Upper lobe of right lung (tissue), 1 donor: Measurements from ENCODE around the gene LMO7. TPM values are rescaled to one million over a fixed set of nuclear protein-coding genes. Genes with fewer than 3 reads are reported as not detected.

Experiments
- ATAC-seq: fragments of 200-7000 bp; cut with Tn5 transposase; one replicate; pipeline ENCODE4 v1.9.1; 2020; ENCODE audit warnings: mild to moderate bottlenecking, moderate library complexity
- DNase-seq: peaks from one replicate; pipeline ENCODE4 v3.0.0-alpha.2; 2020
- H3K27ac ChIP-seq: fragments of 200-600 bp; one replicate; pipeline ENCODE4 v1.8.0; 2022
- H3K27me3 ChIP-seq: fragments of 200-600 bp; one replicate; pipeline ENCODE4 v1.8.0; 2022; ENCODE audit warnings: mild to moderate bottlenecking
- H3K36me3 ChIP-seq: fragments of 200-600 bp; one replicate; pipeline ENCODE4 v1.8.0; 2022
- H3K4me1 ChIP-seq: fragments of 200-600 bp; one replicate; pipeline ENCODE4 v1.8.0; 2022
- H3K4me3 ChIP-seq: fragments of 200-600 bp; one replicate; pipeline ENCODE4 v1.8.0; 2022; ENCODE audit warnings: mild to moderate bottlenecking
- H3K9me3 ChIP-seq: fragments of 200-600 bp; one replicate; pipeline ENCODE4 v1.8.0; 2022
- CTCF ChIP-seq: fragments of 200-600 bp; IDR thresholded peaks from one replicate; pipeline ENCODE4 v1.8.0; 2022; ENCODE audit warnings: antibody characterized with exemption
- intact Hi-C: fragments of 100-400 bp; cut with DNase I; formaldehyde crosslinking; loops from one replicate; pipeline ENCODE4 v1.11.0; 2022
- total RNA-seq: library from RNA; stranded (reverse); fragmentation: NEBNext Ultra II Directional; extraction: Animal tissue kit (Norgen Biotek cat#: 25700); gene quantifications from one replicate; pipeline ENCODE4 v1.2.1, GENCODE V29; 2021
- donor health status: DM: no; HTN: yes; CAD: no; lungs with severe emphysema.

LMO7 gene
- total RNA-seq, 1 donor from 2014 or later: 549 TPM

DNA sequence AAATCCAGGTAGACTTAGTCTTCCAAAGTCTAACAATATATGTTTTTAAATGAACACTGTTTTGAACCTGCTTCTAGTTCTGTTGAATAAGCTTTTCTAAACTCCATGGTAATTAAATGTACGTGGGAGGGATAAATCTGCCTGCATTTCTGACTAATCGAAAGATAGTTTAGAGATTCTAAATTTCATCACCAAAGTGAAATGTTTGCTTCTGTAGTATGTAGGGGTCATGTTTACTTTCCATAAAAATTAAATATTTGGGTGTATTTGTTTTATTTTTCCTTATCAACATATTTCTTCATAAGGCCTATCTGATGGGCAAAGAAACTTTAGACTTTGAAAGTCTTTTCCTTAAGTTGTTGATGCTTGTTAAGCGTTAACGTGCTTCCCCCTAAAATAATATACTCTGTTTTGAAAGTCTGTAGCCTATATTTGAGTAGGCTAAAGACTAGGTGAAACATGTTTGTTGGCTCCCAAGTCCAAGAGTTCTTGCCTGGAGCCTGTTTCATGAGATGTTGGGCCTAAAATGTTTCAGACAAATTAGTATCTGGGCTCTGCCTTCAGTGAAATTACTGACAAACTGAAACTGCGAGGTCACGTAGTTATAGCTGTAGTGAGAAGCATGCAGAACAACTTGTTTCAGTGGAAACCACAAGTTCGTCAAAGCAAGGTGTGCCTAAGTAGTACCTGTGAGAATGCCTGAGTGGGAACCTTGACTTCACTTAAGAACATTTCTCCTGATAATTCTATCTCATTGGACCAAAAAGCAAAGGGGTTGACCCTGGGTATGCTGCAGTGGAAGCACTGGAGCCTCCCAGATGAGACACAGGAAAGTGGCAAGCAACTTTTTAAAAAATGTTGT lies 126.2 kb downstream of the LMO7 start:
- H3K4me1 ChIP-seq: peaks cover 14% of the 10 kb centered on the region
- H3K27ac ChIP-seq: peak overlapping the region; percentile 90

GRCh38 chr13:75762955-75763354 lies 126.8 kb downstream of the LMO7 start:
- H3K27ac ChIP-seq: peak overlapping the region; percentile 90
- no peak for TF ChIP-seq CTCF
- H3K27me3 ChIP-seq: no peaks in the 10 kb centered on the region
- peaks cover 14% of the 10 kb centered on the region for H3K4me1 ChIP-seq
- intact Hi-C loops: no loop called here
- no peak for ATAC-seq
- no peak for DNase-seq
- H3K36me3 ChIP-seq: no peaks in the 10 kb centered on the region
- H3K9me3 ChIP-seq: no peaks in the 10 kb centered on the region
- H3K4me3 ChIP-seq: peak overlapping the region; percentile 50

More for the DNA sequence above, 126.2 kb downstream of the LMO7 start:
- peak overlapping the region; percentile 50 for H3K4me3 ChIP-seq
- H3K27me3 ChIP-seq: no peaks in the 10 kb centered on the region
- ATAC-seq: peak; percentile 74
- no peak for TF ChIP-seq CTCF
- H3K9me3 ChIP-seq: no peaks in the 10 kb centered on the region
- intact Hi-C loops: no loop called here
- no peaks in the 10 kb centered on the region for H3K36me3 ChIP-seq
- no peak for DNase-seq

- DNase-seq (no peak), ATAC-seq (no peak)
- Histone ChIP-seq H3K9me3 (no peaks in the 10 kb centered on the region), H3K27ac (peak overlapping the region; percentile 90), H3K27me3 (no peaks in the 10 kb centered on the region), H3K4me1 (peaks cover 14% of the 10 kb centered on the region), H3K4me3 (peak overlapping the region; percentile 50), H3K36me3 (no peaks in the 10 kb centered on the region)
- intact Hi-C loops: no loop called here
- TF ChIP-seq CTCF: no peak
These were observed 127.4 kb downstream of the LMO7 start for GRCh38 chr13:75763512-75763911.

GRCh38 chr13:75764251-75764925 lies 128.3 kb downstream of the LMO7 start:
- H3K4me3 ChIP-seq: peak overlapping the region; percentile 50
- no peak for TF ChIP-seq CTCF
- H3K36me3 ChIP-seq: no peaks in the 10 kb centered on the region
- H3K27me3 ChIP-seq: no peaks in the 10 kb centered on the region
- intact Hi-C loops: no loop called here
- no peak for DNase-seq
- H3K27ac ChIP-seq: peak overlapping the region; percentile 90
- peaks cover 14% of the 10 kb centered on the region for H3K4me1 ChIP-seq
- no peak for ATAC-seq
- H3K9me3 ChIP-seq: no peaks in the 10 kb centered on the region

DNA sequence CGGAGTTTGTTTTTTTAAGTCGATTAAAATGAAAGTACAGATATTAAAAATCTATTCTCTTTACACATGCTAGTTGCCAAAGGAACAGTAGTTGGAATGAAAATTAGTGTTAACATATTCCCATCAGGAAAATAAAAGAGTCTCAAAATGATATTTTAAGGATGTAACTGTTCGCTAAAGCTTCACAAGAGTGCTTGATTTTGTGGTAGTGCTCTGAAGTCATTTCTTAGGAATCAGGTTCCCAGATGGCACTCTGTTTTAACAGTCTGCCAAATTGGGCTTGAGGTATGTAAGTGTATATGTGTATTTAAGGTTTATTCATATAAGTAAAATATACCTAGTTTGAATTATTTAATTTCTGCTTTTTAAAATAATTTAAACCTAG lies 128.8 kb downstream of the LMO7 start:
- Histone ChIP-seq H3K27me3 (no peaks in the 10 kb centered on the region), H3K36me3 (no peaks in the 10 kb centered on the region), H3K4me1 (peaks cover 14% of the 10 kb centered on the region), H3K27ac (no peak overlapping the region), H3K9me3 (no peaks in the 10 kb centered on the region), H3K4me3 (peak overlapping the region; percentile 50)
- TF ChIP-seq CTCF: no peak
- DNase-seq (no peak), ATAC-seq (no peak)
- intact Hi-C loops: no loop called here
